ENCODE data around the gene DUSP7.

DUSP7 gene, protein sequence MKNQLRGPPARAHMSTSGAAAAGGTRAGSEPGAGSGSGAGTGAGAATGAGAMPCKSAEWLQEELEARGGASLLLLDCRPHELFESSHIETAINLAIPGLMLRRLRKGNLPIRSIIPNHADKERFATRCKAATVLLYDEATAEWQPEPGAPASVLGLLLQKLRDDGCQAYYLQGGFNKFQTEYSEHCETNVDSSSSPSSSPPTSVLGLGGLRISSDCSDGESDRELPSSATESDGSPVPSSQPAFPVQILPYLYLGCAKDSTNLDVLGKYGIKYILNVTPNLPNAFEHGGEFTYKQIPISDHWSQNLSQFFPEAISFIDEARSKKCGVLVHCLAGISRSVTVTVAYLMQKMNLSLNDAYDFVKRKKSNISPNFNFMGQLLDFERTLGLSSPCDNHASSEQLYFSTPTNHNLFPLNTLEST

DNA sequence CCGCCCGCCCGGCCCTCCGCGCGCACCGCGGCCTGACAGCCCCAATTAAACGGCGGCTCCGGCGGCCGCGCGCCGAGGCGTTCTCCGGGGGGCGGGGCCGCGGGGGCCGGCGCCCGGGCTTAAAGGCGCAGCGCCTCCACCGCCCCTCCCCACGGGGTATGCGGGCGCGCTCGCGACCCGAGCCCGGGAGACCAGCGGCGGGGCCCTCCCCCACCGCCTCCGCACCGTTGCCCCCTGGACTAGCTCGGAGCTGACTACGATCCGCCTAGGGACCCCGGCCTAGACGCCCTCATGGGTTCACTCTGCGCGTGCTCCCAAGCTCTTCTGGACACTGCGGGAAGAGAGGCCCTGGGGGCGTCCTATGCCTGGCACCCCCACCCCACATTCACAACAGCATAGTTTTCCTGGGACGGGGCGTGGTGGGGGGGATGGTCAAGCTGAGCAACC, at the start of gene DUSP7:
TSS of gene DUSP7 (minus strand) at position 51 of the 447 bp plus-strand sequence. CDS start 205 bp downstream, outside the sequence.
- in situ Hi-C loops (cut with MboI; ENCODE audit: low sequenced_read_pairs), result loop anchor here (10.0 kb wide), 1 partner anchor 68 kb away; no protein-coding TSS in a partner anchor

DNA sequence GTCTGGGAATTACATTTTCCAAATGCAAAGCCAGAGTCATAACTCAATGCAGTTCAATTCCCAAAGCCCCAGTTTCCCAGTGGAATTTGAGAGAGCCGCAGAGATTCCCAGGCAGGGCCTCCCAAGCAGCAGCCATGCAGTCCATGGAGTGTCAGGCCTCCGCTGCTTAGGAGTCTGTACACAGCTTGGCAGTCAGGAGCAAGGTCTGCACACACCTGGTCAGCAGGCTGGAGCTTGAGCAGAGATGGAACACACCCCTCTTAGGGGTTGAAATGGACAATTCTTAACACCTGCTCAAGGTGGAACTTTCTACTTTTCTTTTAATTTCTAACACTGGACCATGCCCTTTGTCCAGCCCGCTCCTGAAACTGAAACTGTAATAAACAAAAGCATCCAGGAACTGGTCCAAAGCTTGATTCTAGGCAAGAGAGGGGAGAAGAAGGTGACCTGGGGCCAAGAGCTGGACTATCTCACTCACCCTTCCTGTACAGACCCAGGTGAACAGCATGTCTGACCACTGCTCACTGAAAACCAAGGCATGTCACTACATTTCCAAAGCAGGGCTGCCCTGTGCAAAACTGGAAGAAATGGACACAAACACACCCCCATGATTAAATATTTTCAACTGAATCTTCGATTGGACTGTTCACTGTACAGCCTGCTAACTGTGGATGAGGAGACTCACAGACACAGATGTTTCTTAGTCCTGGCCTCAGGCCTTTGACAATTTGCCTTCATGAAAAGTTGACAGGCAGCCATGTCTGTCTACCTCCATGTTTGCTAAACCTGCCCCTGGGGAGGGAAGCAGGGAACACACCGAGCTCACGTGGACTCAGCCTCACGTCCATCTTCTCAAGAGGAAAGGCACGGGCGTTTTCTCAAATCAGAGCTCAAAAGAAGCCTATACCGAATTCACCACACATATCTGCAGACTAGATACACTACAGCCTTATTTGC, 48.6 kb upstream of the DUSP7 start:
- in situ Hi-C loops (cut with MboI; ENCODE audit: low sequenced_read_pairs), result no loop called here

DNA sequence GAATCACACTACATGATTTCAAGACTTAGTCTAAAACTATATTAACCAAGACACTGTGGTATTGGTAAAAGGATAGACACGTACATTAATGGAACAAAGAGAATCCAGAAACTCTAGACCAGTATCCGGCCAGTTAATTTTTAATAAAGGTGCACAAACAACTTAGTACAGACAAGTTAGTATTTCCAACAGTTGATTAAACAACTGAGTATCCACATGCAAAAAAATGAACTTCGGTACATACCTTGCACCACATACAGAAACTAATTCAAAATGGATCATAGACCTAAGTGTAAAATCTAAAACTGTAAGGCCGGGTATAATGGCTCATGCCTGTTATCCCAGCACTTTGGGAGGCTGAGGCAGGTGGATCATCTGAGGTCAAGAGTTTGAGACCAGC, 46.6 kb upstream of the DUSP7 start:
- in situ Hi-C loops (cut with MboI; ENCODE audit: low sequenced_read_pairs), result no loop called here

DNA sequence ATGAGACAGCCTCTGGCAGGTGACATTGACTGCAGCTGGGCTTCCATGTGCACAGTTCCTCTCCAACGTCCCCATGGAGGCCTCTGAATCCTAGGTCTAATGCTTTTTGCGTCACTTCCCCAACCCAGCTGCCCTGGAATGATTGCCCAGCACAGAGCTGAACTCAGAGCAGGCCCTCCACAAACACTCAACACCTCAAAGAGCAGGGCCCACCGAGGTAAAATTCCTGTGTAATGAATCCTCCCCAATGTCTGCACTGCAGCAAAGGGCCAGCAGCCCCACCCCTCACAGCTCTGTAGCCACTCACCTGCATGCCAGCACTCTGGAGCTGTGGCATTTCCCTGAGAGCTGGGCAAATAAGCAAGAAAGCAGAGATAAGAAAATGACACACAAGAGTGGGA, 42.6 kb upstream of the DUSP7 start:
- in situ Hi-C loops (cut with MboI; ENCODE audit: low sequenced_read_pairs), result no loop called here

DNA sequence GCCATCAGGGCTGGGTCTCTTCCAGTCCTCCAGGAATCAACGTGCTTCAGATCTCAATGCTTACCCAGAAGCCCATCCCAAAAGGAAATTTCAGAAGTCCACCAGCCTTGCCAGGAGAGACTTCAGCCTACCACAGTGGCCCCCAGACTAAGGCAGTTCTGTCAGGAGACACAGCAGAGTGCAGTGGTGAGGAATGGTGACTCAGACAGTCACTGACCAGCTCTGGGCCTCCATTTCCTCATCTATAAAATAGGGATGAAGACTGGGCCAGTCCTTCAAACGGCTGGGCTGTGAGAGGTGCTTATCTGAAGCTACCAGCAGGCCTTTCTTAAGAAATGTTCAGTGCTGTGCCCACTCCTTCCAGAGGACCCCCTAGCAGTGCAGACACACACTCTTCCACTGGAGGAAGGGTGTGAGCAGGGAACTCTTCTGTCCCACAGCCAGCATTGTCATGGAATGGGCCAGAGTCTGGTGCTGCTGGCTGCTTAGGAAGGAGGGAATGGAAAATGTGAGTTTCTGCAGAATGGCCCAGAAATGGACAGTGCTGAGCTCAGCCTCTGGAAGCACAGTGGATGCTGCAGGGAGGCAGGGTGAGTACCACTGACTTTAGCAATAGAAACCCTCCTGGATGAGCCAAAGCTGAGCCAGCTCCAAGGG, 41.6 kb upstream of the DUSP7 start:
- in situ Hi-C loops (cut with MboI; ENCODE audit: low sequenced_read_pairs), result no loop called here

DNA sequence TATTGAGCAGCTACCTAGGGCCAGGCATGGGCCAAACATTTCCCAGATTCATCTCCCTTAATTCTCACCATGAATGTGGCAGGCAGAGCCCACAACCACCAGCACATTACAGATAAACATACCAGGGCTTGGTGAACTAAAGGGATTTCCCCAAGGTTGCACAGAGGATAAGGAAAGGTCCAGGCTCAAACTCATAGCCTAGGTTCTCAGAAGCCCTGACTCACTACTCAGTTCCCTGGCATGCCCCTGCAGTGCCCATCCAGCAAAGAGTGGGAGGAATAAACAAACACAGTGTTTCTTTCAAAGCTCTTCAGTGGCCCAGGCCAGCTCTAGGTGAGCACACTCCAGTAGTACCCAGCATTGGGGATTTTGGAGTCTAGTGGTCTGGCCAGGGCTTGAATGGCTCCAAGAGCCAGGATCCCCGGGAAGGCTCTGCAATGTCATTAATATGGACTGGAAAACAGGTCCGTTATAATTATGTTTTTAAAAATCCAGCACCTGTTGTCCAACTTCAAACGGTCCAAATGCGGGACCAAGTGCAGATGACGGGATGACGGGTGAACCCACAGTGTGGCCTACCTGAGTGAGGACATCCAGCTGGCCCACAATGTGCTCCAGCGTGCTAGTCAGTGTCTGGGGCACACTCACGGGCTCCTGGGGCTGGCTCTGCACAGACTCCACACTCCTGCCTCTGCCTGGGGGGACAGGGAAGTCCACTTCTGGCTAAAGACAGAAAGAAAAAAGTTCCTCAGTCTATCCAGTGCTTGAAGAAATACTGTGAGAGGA, 39.8 kb upstream of the DUSP7 start:
- in situ Hi-C loops (cut with MboI; ENCODE audit: low sequenced_read_pairs), result no loop called here

DNA sequence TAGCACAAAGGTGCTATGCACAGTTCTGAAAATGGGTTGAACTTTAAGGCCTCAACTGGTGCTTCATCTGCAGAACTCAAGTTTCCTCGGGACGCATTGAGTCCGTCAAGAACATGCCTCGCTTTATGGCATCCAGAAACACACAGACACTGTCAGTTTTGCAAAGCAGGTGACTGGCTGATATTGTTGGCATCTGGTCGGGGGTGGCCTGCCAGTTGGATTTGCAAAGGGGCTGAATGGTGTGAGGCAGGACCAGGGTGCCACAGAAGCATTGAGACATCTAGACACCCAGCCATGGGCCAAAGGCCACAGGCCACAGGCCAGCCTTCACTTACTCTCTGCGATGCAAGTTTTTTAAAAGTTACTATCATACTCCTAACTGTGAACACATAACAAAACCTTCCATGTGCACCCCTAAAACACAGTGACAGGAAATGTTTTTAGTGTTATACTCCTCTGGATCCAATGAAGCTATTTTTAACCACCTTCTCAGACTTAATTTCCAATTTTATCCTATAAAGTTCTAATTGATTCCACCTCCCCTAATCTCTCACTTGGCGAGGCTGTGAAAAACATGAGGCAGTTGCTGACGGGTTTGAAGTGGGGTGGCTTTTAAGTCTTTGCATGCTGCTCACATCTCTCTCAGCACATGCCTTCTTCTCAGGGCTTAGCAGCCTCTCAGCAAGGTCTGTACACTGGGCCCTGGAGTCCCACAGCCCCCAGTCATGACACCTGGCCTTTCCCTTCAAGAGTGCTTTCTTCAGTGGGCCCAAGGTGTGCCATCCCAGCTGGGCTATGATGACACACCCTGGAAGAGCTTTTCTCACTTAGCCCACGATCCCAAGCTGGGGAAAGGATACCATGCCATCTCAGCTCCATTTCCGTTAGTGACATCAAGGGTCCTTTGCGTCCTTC, 38.5 kb upstream of the DUSP7 start:
- in situ Hi-C loops (cut with MboI; ENCODE audit: low sequenced_read_pairs), result no loop called here

DNA sequence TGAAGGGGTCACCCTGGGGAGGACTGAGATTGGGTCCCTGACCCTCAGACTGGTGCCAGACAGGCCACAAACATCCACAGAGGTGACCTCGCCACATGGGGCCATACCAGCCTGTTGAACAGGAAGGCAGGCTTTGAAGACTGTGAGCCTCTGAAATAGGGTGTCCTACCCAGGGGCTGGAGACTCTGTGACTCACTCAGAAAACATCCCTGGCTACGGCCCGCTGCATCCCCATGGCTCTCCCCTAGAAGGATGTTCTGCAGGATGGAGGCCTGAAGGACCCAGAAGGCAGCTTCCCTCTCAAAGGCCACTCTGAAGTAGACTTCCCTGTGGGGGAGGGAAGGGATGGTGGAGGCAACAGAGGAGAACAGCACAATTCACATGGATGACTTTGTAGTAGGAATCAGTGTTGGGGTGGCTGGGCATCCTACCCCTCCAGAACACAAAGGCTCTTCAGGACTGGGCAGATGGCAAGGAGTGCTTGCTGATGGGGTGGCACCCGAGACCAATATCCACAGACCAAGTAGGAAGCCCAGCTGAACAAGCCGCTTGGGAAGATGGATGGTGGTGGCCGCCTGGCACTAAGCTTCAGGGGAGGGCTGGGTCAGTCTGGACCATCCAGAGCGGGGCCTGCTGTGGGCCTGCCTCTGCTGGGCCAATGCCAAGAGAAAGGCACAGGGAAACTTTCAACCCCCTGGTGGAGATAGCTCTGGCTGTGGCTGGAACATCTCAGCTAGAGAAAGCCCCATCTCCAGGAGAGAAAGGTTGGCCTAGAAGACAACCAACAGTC, 37.6 kb upstream of the DUSP7 start:
- in situ Hi-C loops (cut with MboI; ENCODE audit: low sequenced_read_pairs), result no loop called here

DNA sequence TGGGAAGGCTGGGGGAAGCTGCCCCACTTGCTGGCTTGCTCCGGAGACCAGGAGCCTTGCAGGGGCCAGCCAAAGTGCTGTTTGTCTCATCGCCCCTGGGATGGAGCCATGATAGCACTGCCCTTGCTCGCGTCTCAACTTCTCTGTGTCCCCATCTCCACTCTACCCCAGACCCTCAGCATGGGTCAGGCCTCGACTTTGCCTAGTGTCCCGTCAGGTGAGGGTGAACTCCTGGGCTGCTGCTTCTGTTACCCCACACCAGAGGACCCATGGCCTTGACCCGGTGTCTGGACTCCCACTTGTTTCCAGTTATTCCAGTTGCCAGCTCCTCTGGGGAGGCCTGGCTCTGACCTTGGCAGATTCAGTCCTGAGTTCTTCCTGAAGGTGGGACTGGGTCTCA, 36.5 kb upstream of the DUSP7 start:
- in situ Hi-C loops (cut with MboI; ENCODE audit: low sequenced_read_pairs), result no loop called here

DNA sequence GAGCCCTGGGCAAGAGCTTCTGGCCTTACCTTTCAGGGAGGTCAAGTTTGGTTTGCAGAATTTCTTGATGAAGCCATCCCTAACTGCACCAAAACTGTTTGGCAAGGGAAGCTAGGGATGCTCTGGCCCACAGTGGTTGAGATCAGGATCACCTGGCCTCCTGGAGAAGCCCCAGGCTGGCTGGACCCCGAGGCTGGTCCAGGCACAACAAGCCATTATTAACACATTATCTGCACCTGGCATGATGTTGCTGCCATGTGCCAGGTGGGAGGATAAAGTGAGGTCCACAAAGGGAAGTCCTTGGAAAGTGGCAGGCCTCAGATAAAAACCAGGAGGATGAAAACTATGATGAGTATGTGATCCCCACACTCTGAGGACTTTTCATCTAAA, 35.9 kb upstream of the DUSP7 start:
- in situ Hi-C loops (cut with MboI; ENCODE audit: low sequenced_read_pairs), result no loop called here

DNA sequence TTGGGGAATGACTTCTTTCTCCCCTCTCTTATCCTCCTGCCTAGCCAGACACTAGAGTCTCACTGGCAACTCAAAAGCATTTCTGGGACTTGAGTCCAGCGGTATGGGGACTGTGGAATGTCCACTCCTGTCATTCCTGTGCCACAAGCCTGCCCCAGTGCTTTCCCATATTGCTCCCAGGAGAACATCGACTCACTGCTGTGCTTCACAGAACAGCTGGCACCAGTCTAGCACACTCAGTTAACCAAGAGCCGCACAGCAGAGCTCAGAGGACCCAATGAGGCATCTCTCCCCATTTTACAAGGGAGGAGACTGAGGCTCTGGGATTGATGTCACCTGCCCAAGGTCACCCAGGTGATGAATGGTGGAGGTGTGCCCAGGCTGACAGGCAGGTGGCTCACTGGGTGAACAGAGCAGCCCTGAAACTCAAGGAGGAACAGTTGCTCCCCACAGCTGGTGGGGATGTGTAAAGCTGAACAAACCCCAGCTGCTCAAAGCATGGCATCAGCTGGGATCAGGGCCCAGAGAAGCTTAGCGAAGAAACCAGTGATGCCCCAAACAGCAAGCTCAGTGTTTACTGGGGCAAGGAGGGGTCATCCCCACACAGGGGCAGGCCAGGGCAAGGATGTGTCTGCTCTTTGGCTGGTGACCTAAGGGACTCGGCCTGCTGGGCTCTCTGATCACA, 35.4 kb upstream of the DUSP7 start:
- in situ Hi-C loops (cut with MboI; ENCODE audit: low sequenced_read_pairs), result no loop called here

DNA sequence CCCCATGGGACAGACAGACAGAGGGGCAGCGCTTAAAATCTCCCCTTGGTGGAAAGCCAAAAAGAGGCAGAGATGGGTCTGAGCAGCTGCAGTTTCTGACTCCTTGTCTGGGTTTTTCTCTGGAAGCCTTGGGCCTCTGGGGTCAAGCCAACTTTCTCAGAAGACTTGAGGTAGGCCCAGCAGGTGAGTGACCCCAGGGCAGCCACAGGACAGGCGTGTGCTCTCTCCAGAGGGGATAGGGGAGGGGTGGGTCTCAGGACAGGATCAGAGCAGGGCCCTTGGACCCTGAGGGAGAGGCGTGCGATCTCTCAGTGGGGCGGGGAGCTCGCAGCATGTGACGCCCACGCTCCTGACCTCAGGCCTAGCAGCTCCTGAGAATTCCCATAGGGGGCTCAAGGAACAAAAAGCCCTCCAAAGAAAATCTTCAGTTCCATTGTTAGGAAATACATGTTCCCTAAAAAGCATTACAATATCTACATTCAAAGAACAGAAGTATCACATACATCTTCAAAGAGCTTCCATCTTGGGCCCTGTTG, 34.6 kb upstream of the DUSP7 start:
- in situ Hi-C loops (cut with MboI; ENCODE audit: low sequenced_read_pairs), result no loop called here

DNA sequence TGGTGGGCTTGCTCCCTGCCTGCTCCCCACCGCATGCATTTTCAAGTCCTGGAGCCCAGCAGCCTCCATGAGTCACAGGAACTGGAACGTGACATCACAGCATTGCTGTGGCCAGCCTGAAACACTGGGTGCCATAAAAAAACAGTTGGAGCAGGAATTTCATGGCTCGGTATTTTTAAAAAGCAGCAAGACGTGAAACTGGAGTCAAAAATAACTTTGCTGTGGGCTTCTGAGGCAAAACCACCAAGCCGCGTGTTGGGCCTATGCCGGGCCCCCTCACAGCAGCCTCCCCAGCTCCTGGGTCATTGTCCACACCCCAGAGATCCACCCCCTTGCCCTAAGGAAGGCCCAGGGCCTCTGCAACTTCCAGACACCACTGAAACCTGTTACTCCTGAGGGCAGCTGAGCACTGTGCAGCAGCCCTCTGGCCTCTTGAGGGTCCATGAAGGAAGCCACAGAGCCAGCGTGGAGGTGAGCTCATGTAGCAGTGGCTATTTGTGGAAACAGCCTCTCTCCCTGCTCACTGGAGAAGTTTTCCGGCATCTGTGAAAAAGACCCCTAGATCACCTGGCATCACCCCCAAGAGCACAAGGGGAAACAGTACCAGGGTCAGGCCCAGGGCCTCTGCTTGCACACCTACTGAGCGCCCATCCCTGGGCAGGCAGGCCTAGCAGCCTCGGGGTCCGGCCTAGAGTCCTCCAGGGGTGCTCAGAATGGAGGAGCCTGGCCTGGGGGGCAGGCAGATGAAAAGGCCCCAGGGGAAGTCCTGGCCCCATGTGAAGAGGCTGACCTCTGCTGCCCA, 34.0 kb upstream of the DUSP7 start:
- in situ Hi-C loops (cut with MboI; ENCODE audit: low sequenced_read_pairs), result no loop called here

DNA sequence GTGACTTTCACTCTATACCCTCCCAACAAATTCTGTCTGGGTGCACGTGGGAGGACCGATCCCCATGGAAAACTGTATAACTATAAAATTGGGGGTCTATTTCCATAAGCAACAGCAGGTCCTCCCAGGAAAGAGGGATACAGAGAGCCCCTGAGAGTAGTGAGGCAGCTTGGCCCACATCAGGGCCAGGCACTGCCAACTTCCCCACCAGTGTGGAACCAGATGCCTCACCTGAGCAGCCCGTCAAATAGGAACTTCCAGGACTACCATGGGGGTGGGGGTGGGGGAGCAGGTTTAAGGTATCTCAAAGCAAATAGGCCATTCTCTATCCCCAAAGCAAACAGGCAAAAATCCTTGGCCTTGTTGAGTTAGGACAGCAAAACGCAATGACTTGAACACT, 33.3 kb upstream of the DUSP7 start:
- in situ Hi-C loops (cut with MboI; ENCODE audit: low sequenced_read_pairs), result no loop called here

DNA sequence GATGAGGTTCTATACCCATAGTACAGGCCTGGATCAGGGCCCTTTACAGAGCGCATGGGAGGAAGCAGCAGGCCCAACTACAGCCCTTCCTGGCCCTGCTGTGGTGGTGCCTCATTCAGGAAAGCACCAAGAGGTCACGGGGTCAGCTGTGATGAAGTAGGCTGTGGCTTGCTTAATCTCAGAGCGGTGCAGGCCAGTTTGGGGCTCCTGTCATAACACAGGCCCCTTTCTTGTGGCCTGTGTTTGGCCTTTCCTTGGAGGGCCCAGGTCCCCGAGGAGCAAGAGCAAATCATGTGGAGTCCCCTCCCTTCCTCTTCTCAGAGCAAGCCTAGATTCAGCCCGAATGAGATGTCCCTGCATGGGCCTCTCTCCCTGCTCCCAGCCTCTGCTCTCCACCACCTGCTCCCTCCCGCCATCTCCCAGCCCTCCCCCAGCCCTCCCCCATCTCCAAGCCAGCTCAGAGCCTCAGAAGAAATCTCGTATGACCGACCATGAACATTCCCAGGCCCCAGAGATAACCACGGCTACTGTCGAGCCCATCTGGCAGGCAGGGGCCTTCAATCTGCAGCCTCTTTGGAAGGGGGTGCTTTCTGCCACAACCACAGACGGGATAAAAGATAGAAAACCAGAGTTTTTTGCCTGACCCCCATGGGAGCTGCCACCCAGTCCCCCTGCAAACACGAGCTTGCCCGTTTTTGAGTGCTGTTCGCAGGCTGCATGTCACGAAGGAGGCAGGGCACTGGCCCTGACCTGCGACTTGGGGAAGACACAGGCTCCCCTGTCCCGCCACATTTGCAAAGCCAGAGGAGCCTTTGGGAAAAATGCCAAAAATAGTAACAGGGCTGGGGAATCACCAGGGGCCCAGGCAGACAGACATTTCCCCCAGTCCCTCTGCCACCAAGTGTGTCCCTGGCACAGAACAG, 32.3 kb upstream of the DUSP7 start:
- in situ Hi-C loops (cut with MboI; ENCODE audit: low sequenced_read_pairs), result no loop called here

DNA sequence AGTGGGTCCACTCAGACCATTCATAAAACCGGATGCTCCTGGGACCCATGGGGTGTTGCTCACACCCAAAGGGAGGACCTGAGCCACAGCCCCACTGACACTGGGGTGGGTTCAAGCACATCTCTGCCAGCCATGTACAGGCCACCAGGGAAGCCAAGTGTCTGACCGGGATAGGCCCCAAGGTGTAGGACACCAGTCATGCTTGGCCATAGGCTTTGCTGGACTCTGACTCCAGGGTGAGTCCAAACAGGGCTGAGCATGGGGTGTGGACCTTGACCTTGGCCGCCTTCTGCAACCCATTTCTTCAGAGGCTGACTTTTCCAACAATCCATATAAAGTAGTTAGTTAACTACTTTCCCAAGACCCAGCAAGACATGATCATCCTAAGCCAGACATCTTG, 31.4 kb upstream of the DUSP7 start:
- in situ Hi-C loops (cut with MboI; ENCODE audit: low sequenced_read_pairs), result no loop called here

Data from HL-60/S4 treated with phorbol 12-myristate 13-acetate at 8.2 ng/mL for 4 days and 3 days (cell line).